Right hindlimb (tissue), 1 donor: ENCODE measurements around the gene ARHGEF12.

ENCODE experiments used
- DNase-seq: peaks from one replicate; pipeline ENCODE4 v3.0.0-alpha.2; 2018

Gene ARHGEF12

GRCh38 chr11:120342226-120342625 lies 6.0 kb downstream of the ARHGEF12 start:
- DNase-seq, result no peak

GRCh38 chr11:120342678-120343077 lies 6.5 kb downstream of the ARHGEF12 start:
- no peak for DNase-seq

GRCh38 chr11:120343429-120343828 lies 7.2 kb downstream of the ARHGEF12 start:
- DNase-seq, result no peak

- DNase-seq, result no peak
These were observed 8.2 kb downstream of the ARHGEF12 start for GRCh38 chr11:120344302-120345004.

- DNase-seq, result no peak
These were observed 10.0 kb downstream of the ARHGEF12 start for GRCh38 chr11:120346233-120346632.

GRCh38 chr11:120350637-120351036 lies 14.4 kb downstream of the ARHGEF12 start:
- no peak for DNase-seq

GRCh38 chr11:120352405-120352804 lies 16.2 kb downstream of the ARHGEF12 start:
- no peak for DNase-seq

- no peak for DNase-seq
These were observed 17.9 kb downstream of the ARHGEF12 start for GRCh38 chr11:120354068-120354467.

- no peak for DNase-seq
These were observed 18.6 kb downstream of the ARHGEF12 start for GRCh38 chr11:120354779-120355178.

GRCh38 chr11:120357620-120358019 lies 21.4 kb downstream of the ARHGEF12 start:
- no peak for DNase-seq

GRCh38 chr11:120358729-120359128 lies 22.5 kb downstream of the ARHGEF12 start:
- DNase-seq, result no peak

- no peak for DNase-seq
These were observed 27.2 kb downstream of the ARHGEF12 start for GRCh38 chr11:120363436-120363835.

- DNase-seq, result no peak
These were observed 29.3 kb downstream of the ARHGEF12 start for GRCh38 chr11:120365512-120365911.

- DNase-seq, result no peak
These were observed 36.1 kb downstream of the ARHGEF12 start for GRCh38 chr11:120372296-120372695.

- no peak for DNase-seq
These were observed 38.9 kb downstream of the ARHGEF12 start for GRCh38 chr11:120375076-120375475.

- no peak for DNase-seq
These were observed 40.5 kb downstream of the ARHGEF12 start for GRCh38 chr11:120376547-120377182.

GRCh38 chr11:120378474-120378873 lies 42.3 kb downstream of the ARHGEF12 start:
- no peak for DNase-seq

GRCh38 chr11:120381401-120381800 lies 45.2 kb downstream of the ARHGEF12 start:
- no peak for DNase-seq

- DNase-seq, result no peak
These were observed 47.4 kb downstream of the ARHGEF12 start for GRCh38 chr11:120383518-120384155.

- DNase-seq, result no peak
These were observed 48.3 kb downstream of the ARHGEF12 start for GRCh38 chr11:120384476-120384875.

- no peak for DNase-seq
These were observed 48.9 kb downstream of the ARHGEF12 start for GRCh38 chr11:120385110-120385509.

- DNase-seq, result no peak
These were observed 49.4 kb downstream of the ARHGEF12 start for GRCh38 chr11:120385655-120386054.

- no peak for DNase-seq
These were observed 50.1 kb downstream of the ARHGEF12 start for GRCh38 chr11:120386318-120386717.

- no peak for DNase-seq
These were observed 50.7 kb downstream of the ARHGEF12 start for GRCh38 chr11:120386774-120387371.
